ENCODE measurements around the gene NYAP2.

GRCh38 chr2:225532096-225532495 is 132.6 kb downstream of the NYAP2 start:
- no peak for TF ChIP-seq GATA2 (IDR thresholded peaks at IDR 0.05; ENCODE audit: low read depth, low read length)
- no peak for TF ChIP-seq GATA3 (IDR thresholded peaks at IDR 0.05; ENCODE audit: low read depth, low read length)
